Raji (cell line): Measurements from ENCODE around the gene TTC6.

Source experiments
- POLR2A ChIP-seq: IDR thresholded peaks from 2 replicates; pipeline ENCODE4 v1.6.1; 2011; ENCODE audit warnings: low read depth, low read length, control low read depth; ENCODE audit not compliant: insufficient read depth

The TTC6 gene

GRCh38 chr14:37623426-37623951 is 28.1 kb downstream of the TTC6 start:
- TF ChIP-seq POLR2A: no peak

GRCh38 chr14:37623971-37624370 is 28.5 kb downstream of the TTC6 start:
- TF ChIP-seq POLR2A: no peak

- TF ChIP-seq POLR2A: no peak
These were observed 30.5 kb downstream of the TTC6 start for GRCh38 chr14:37625597-37626595.

GRCh38 chr14:37637341-37637740 is 41.9 kb downstream of the TTC6 start:
- no peak for TF ChIP-seq POLR2A

- no peak for TF ChIP-seq POLR2A
These were observed 43.2 kb downstream of the TTC6 start for GRCh38 chr14:37638599-37638998.

GRCh38 chr14:37641117-37641516 is 45.7 kb downstream of the TTC6 start:
- no peak for TF ChIP-seq POLR2A

- no peak for TF ChIP-seq POLR2A
These were observed 46.7 kb downstream of the TTC6 start for GRCh38 chr14:37642125-37642524.

GRCh38 chr14:37643701-37644100 is 48.3 kb downstream of the TTC6 start:
- no peak for TF ChIP-seq POLR2A
